HCT116 (cell line): ENCODE results near the gene H2AZ2. TPM values are rescaled to one million over a fixed set of nuclear protein-coding genes. Genes with fewer than 3 reads are reported as not detected.
"Not testable (repeated sequence)": the region's sequence is repeated elsewhere in the genome, so short reads cannot be mapped to it uniquely, and the experiment has no call there.

Experiments used
- ATAC-seq: fragments of 200-7000 bp; cut with Tn5 transposase; 2 replicates; pipeline ENCODE4 v1.9.1; 2020; ENCODE audit warnings: mild to moderate bottlenecking, moderate library complexity
- BruUV-seq: library from RNA; stranded (reverse); fragments of 400-500 nt; replicated peaks from 2 replicates; lab custom pipeline; 2021; lab: Mats Ljungman, UMichigan
- CTCF ChIA-PET: fragments of 300-600 bp; sonication (Branson Sonifier 250); formaldehyde crosslinking; loops from one replicate; lab custom pipeline; 2021; ENCODE audit warnings: antibody characterized with exemption; lab: Charles Lee
- POLR2A ChIA-PET: fragments of 300-600, 350-600 bp; sonication (Branson Sonifier 250); formaldehyde crosslinking; loops from one replicate; lab custom pipeline; 2021; ENCODE audit warnings: antibody characterized with exemption; lab: Charles Lee
- RAD21 ChIA-PET, 2 experiments: fragments of 300-600 bp; sonication (Branson Sonifier 250); formaldehyde crosslinking; loops; one replicate each; lab custom pipeline; 2023; ENCODE audit warnings: low total read pairs in 2 of 2; ENCODE audit not compliant: uncharacterized antibody in 2 of 2, unreplicated experiment in 2 of 2, low non-redundant PET in 1 of 2; lab: Charles Lee
- DNase-seq: peaks from one replicate; pipeline ENCODE4 v3.0.0-alpha.2; 2010; ENCODE audit warnings: low read depth, low spot score
- H2AFZ ChIP-seq: fragments of 200-600 bp; shearing (Covaris generic), sonication (generic); 2 replicates; pipeline ENCODE4 v1.6.1; 2017; ENCODE audit warnings: low read depth, mixed run types, mixed read lengths, antibody characterized with exemption, low read length; ENCODE audit not compliant: poor library complexity, severe bottlenecking
- H3K27ac ChIP-seq: 2 replicates; pipeline ENCODE4 v1.5.1; 2012; ENCODE audit warnings: low read depth, low read length
- H3K27me3 ChIP-seq: fragments of 200-600 bp; sonication (generic); 2 replicates; pipeline ENCODE4 v1.6.1; 2016; ENCODE audit warnings: mixed run types, low read length, mixed read lengths; ENCODE audit not compliant: insufficient read depth
- H3K36me3 ChIP-seq, 2 experiments: fragments of 200-500 bp in 1 of 2; fragments of 200-600 bp in 1 of 2; sonication (Bioruptor generic) in 1 of 2; sonication (generic) in 1 of 2; 2 replicates each; pipeline versions ENCODE4 v1.5.1 to v1.6.1; 2014 to 2016; ENCODE audit warnings: low read length in 2 of 2, inconsistent platforms in 1 of 2, mixed read lengths in 1 of 2, mixed run types in 1 of 2; ENCODE audit not compliant: insufficient read depth in 2 of 2, control insufficient read depth in 1 of 2
- H3K4me1 ChIP-seq, 2 experiments: fragments of 200-600 bp in 1 of 2; sonication (generic) in 1 of 2; 2 replicates each; pipeline versions ENCODE4 v1.5.1 to v1.6.1; 2012 to 2017; ENCODE audit warnings: low read length in 2 of 2, inconsistent platforms in 1 of 2, mild to moderate bottlenecking in 1 of 2, mixed read lengths in 1 of 2, mixed run types in 1 of 2, moderate library complexity in 1 of 2; ENCODE audit not compliant: insufficient read depth in 2 of 2, control insufficient read depth in 1 of 2
- H3K4me2 ChIP-seq: fragments of 200-600 bp; sonication (generic); 2 replicates; pipeline ENCODE4 v1.6.1; 2017; ENCODE audit warnings: mixed run types, low read length, mixed read lengths
- H3K4me3 ChIP-seq, 2 experiments: fragments of 200-600 bp in 1 of 2; sonication (generic) in 1 of 2; replicated peaks in 1 of 2; 2 replicates each; pipeline ENCODE4 v1.5.1; 2011 to 2016; ENCODE audit warnings: low read length in 2 of 2, control low read depth in 1 of 2, low read depth in 1 of 2, mild to moderate bottlenecking in 1 of 2, mixed read lengths in 1 of 2, mixed run types in 1 of 2
- H3K79me2 ChIP-seq: fragments of 200-600 bp; sonication (generic); 2 replicates; pipeline ENCODE4 v1.6.1; 2017; ENCODE audit warnings: mild to moderate bottlenecking, mixed run types, low read length, moderate library complexity, mixed read lengths; ENCODE audit not compliant: insufficient read depth
- H3K9ac ChIP-seq: fragments of 200-600 bp; sonication (generic); 2 replicates; pipeline ENCODE4 v1.6.1; 2016; ENCODE audit warnings: low read length, mixed read lengths
- H3K9me2 ChIP-seq: fragments of 200-600 bp; sonication (generic), shearing (Covaris generic); 2 replicates; pipeline ENCODE4 v1.6.1; 2017; ENCODE audit warnings: mixed run types, mild to moderate bottlenecking, moderate library complexity; ENCODE audit not compliant: insufficient read depth
- H3K9me3 ChIP-seq, 2 experiments: fragments of 200-500 bp in 1 of 2; fragments of 200-600 bp in 1 of 2; sonication (Bioruptor generic) in 1 of 2; sonication (generic) in 1 of 2; 2 replicates each; pipeline ENCODE4 v1.6.1; 2014 to 2017; ENCODE audit warnings: low read length in 2 of 2, mixed read lengths in 2 of 2, inconsistent platforms in 1 of 2, low read depth in 1 of 2, mild to moderate bottlenecking in 1 of 2, mixed run types in 1 of 2, moderate library complexity in 1 of 2; ENCODE audit not compliant: control insufficient read depth in 1 of 2, insufficient read depth in 1 of 2
- H4K20me1 ChIP-seq: fragments of 200-600 bp; sonication (generic), shearing (Covaris generic); 2 replicates; pipeline ENCODE4 v1.6.1; 2017; ENCODE audit warnings: mixed run types, mild to moderate bottlenecking, moderate library complexity; ENCODE audit not compliant: insufficient read depth
- ATF3 ChIP-seq: IDR thresholded peaks from 2 replicates; pipeline ENCODE4 v1.6.1; 2012
- CEBPB ChIP-seq: IDR thresholded peaks from 2 replicates; pipeline ENCODE4 v1.6.1; 2012; ENCODE audit warnings: low read depth
- EGR1 ChIP-seq: IDR thresholded peaks from 2 replicates; pipeline ENCODE4 v1.6.1; 2012; ENCODE audit warnings: low read depth
- ELF1 ChIP-seq: IDR thresholded peaks from 2 replicates; pipeline ENCODE4 v1.6.1; 2012; ENCODE audit warnings: low read depth, borderline replicate concordance
- EZH2 ChIP-seq: fragments of 200-600 bp; sonication (generic); IDR thresholded peaks from 2 replicates; pipeline ENCODE4 v1.6.1; 2017; ENCODE audit warnings: antibody characterized with exemption, mixed run types
- EZH2phosphoT487 ChIP-seq: fragments of 200-600 bp; IDR thresholded peaks from 2 replicates; pipeline ENCODE4 v1.6.1; 2018; ENCODE audit warnings: antibody characterized with exemption, borderline replicate concordance
- FOSL1 ChIP-seq: IDR thresholded peaks from 2 replicates; pipeline ENCODE4 v1.6.1; 2012; ENCODE audit warnings: low read depth
- JUND ChIP-seq: IDR thresholded peaks from 2 replicates; pipeline ENCODE4 v1.6.1; 2012
- MAX ChIP-seq: IDR thresholded peaks from 2 replicates; pipeline ENCODE4 v1.6.1; 2012
- POLR2A ChIP-seq: IDR thresholded peaks from 2 replicates; pipeline ENCODE4 v1.7.0; 2011; ENCODE audit warnings: borderline replicate concordance; ENCODE audit not compliant: insufficient read depth, insufficient read length; ENCODE audit errors: extremely low read depth
- POLR2AphosphoS5 ChIP-seq: IDR thresholded peaks from 2 replicates; pipeline ENCODE4 v1.6.1; 2011; ENCODE audit warnings: mild to moderate bottlenecking, low read depth, low read length, moderate library complexity
- RAD21 ChIP-seq: IDR thresholded peaks from 2 replicates; pipeline ENCODE4 v1.6.1; 2012; ENCODE audit warnings: low read depth, mild to moderate bottlenecking
- REST ChIP-seq: IDR thresholded peaks from 2 replicates; pipeline ENCODE4 v1.6.1; 2012; ENCODE audit warnings: low read depth
- SP1 ChIP-seq: IDR thresholded peaks from 2 replicates; pipeline ENCODE4 v1.6.1; 2012; ENCODE audit warnings: low read depth
- TCF7L2 ChIP-seq: IDR thresholded peaks from 2 replicates; pipeline ENCODE4 v1.7.0; 2011; ENCODE audit warnings: borderline replicate concordance, inconsistent platforms; ENCODE audit not compliant: insufficient read depth, insufficient read length; ENCODE audit errors: extremely low read depth
- ZBTB33 ChIP-seq: IDR thresholded peaks from 2 replicates; pipeline ENCODE4 v1.6.1; 2011; ENCODE audit warnings: mild to moderate bottlenecking, low read length, moderate library complexity; ENCODE audit not compliant: insufficient replicate concordance; ENCODE audit errors: extremely low read depth
- ZFX ChIP-seq: fragments of 450-650 bp; IDR thresholded peaks from 2 replicates; pipeline ENCODE4 v1.6.1; 2017
- intact Hi-C: fragments of 100-400 bp; cut with micrococcal nuclease; formaldehyde crosslinking; loops from 2 replicates; pipeline ENCODE4 v1.10.0; 2022
- total RNA-seq: library from RNA; stranded (reverse); gene quantifications from one replicate; pipeline ENCODE4 v1.2.1, GENCODE V29; 2021; ENCODE audit not compliant: unreplicated experiment

The H2AZ2 gene
- total RNA-seq, 1 experiment from 2014 or later: 226 TPM

- H3K4me1 ChIP-seq: peaks cover 2 to 13% of the 10 kb centered on the region in 2 experiments; a peak in 3 of 4 replicates
- H3K27ac ChIP-seq, ATAC-seq, POLR2A ChIA-PET, H3K4me2 ChIP-seq, H3K9me2 ChIP-seq, CTCF ChIA-PET, DNase-seq, H3K9ac ChIP-seq, BruUV-seq, H2AFZ ChIP-seq, H3K4me3 ChIP-seq, H3K27me3 ChIP-seq, intact Hi-C loops, RAD21 ChIA-PET, H3K9me3 ChIP-seq: not testable (repeated sequence)
- H3K36me3 ChIP-seq: peaks cover 9 to 11% of the 10 kb centered on the region in 2 experiments
- H3K79me2 ChIP-seq: peaks cover 97% of the 10 kb centered on the region
- H4K20me1 ChIP-seq: peaks cover 11% of the 10 kb centered on the region; the same call in 1 of the 2 replicates
Observed at GRCh38 chr7:44842675-44843074, 5.2 kb downstream of the H2AZ2 start.

- H3K27me3 ChIP-seq: no peaks in the 10 kb centered on the region
- ChIA-PET POLR2A (no interaction called here), CTCF (interaction anchor here (1.3 kb wide), 1 partner anchor 9 kb away, joined by 7 read pairs; the partner anchor contains the start of gene H2AZ2), RAD21 (no interaction called here)
- intact Hi-C loops: no loop called here
- no peak overlapping the region for H2AFZ ChIP-seq
- H3K36me3 ChIP-seq: peaks cover 21 to 34% of the 10 kb centered on the region in 2 experiments
- H3K9ac ChIP-seq: no peak overlapping the region
- H3K79me2 ChIP-seq: peaks cover 95% of the 10 kb centered on the region
- no peaks in the 10 kb centered on the region for H3K9me3 ChIP-seq
- no peak overlapping the region for H3K4me3 ChIP-seq
- H3K27ac ChIP-seq: no peak overlapping the region
- H3K4me2 ChIP-seq: no peak overlapping the region
- no TSS peak for BruUV-seq
- no peak for ATAC-seq
- H3K4me1 ChIP-seq: no peaks in the 10 kb centered on the region
- DNase-seq: no peak
- no peaks in the 10 kb centered on the region for H3K9me2 ChIP-seq
- H4K20me1 ChIP-seq: peaks cover under 1% of the 10 kb centered on the region; the same call in 1 of the 2 replicates
- no peak for TF ChIP-seq ZBTB33
- no peak for TF ChIP-seq EZH2
- no peak for TF ChIP-seq MAX
- TF ChIP-seq POLR2AphosphoS5: no peak
- TF ChIP-seq ELF1: no peak
- TF ChIP-seq SP1: no peak
- TF ChIP-seq CEBPB: no peak
- TF ChIP-seq ZFX: no peak
- no peak for TF ChIP-seq EGR1
- TF ChIP-seq EZH2phosphoT487: no peak
- no peak for TF ChIP-seq REST
- no peak for TF ChIP-seq FOSL1
- no peak for TF ChIP-seq JUND
- no peak for TF ChIP-seq ATF3
- no peak for TF ChIP-seq RAD21
- no peak for TF ChIP-seq TCF7L2
- no peak for TF ChIP-seq POLR2A
Observed at GRCh38 chr7:44838751-44839150, 9.1 kb downstream of the H2AZ2 start.
